Psoas muscle (tissue), 8 donors: Measurements from ENCODE around the gene VTA1. TPM values are rescaled to one million over a fixed set of nuclear protein-coding genes. Genes with fewer than 3 reads are reported as not detected.
"Not testable (repeated sequence)": the region's sequence is repeated elsewhere in the genome, so short reads cannot be mapped to it uniquely, and the experiment has no call there.

Experiments
- ATAC-seq, 4 donors: fragments of 200-7000 bp; cut with Tn5 transposase; one replicate each; pipeline ENCODE4 v1.9.1; 2020; ENCODE audit warnings: moderate library complexity in 3 of 4, mild to moderate bottlenecking in 2 of 4
- DNase-seq, 2 donors: peaks; one replicate each; pipeline ENCODE4 v3.0.0-alpha.2; 2020
- H3K27ac ChIP-seq: fragments of 200-600 bp; one replicate; pipeline ENCODE4 v1.8.0; 2022
- H3K27me3 ChIP-seq, 3 donors: fragments of 200-600 bp in 1 of 3; one replicate each; pipeline versions ENCODE4 v1.6.1 to v1.8.0; 2013 to 2022; ENCODE audit warnings: low read length in 2 of 3, mild to moderate bottlenecking in 2 of 3, moderate library complexity in 1 of 3; ENCODE audit not compliant: insufficient read depth in 3 of 3
- H3K36me3 ChIP-seq, 2 donors: fragments of 200-600 bp in 1 of 2; one replicate each; pipeline versions ENCODE4 v1.6.1 to v1.8.0; 2013 to 2022; ENCODE audit warnings: low read depth in 1 of 2, mild to moderate bottlenecking in 1 of 2, moderate library complexity in 1 of 2; ENCODE audit not compliant: insufficient read depth in 1 of 2
- H3K4me1 ChIP-seq: fragments of 200-600 bp; one replicate; pipeline ENCODE4 v1.8.0; 2022
- H3K4me3 ChIP-seq: fragments of 200-600 bp; one replicate; pipeline ENCODE4 v1.8.0; 2022; ENCODE audit warnings: mild to moderate bottlenecking
- H3K9me3 ChIP-seq: fragments of 200-600 bp; one replicate; pipeline ENCODE4 v1.8.0; 2022
- WGBS, 3 donors: extraction: QIAGEN DNeasy Blood & Tissue Kit; methylation state at CpG; one replicate each; pipeline versions ENCODE4 v1.1.6 to v1.1.7; 2013; 5-methylcytosine and 5-hydroxymethylcytosine counted together
- intact Hi-C, 2 donors: fragments of 100-400 bp; cut with DNase I; formaldehyde crosslinking; loops; one replicate each; pipeline versions ENCODE4 v1.11.0 to v1.14.2; 2022
- polyA plus RNA-seq, 3 donors: library from polyadenylated mRNA; stranded (reverse); fragments of 200-250 nt; gene quantifications; one replicate each; pipeline ENCODE4 v1.2.3, GENCODE V29; 2013
- total RNA-seq, 4 donors: library from RNA; stranded (reverse); fragmentation: NEBNext Ultra II Directional in 2 of 4; extraction: Animal tissue kit (Norgen Biotek cat#: 25700) in 2 of 4; gene quantifications; one replicate each; pipeline versions ENCODE4 v1.2.1 to v1.2.4, GENCODE V29; 2021 to 2023
- TF ChIP-seq, protein P1 (sequence below): fragments of 200-600 bp; IDR thresholded peaks from one replicate; pipeline ENCODE4 v1.8.0; 2022; ENCODE audit warnings: antibody characterized with exemption
- donor health status: healthy with polysubstance abuse.
- donor health status: DM: no; HTN: no; CAD: no; lungs with moderate emphysema.
- donor health status: Bipolar disorder and iron deficiency.
- donor health status: healthy.
- donor health status: DM: yes; HTN: yes; CAD: no.
- donor health status: DM: no; HTN: no; CAD: no.
- donor health status: DM: no; HTN: no; CAD: no.
- donor health status: DM: yes; HTN: yes; CAD: no.

Gene VTA1
- total and polyA plus RNA-seq, 7 donors = 46.9 to 101 (median 57.9) TPM

DNA sequence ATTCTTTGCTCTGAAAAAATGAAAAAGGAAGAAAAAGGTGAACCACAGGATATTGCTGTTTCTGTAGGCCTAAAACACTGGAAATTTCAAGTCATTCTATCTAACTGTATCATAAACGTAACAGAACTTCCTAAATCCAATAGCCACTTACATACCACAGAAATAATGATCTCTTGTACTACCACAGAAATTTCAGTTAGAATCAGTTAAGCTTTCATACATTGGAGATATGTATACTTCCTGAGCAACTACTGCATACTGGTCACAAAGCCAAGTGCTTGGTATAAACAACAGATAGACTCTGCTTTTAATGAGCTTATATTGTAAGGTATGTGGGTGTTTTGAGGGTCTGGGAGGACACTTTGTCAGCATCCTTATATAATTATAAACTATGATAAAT lies 38.6 kb downstream of the VTA1 start:
- Histone ChIP-seq H3K27ac (no peak overlapping the region), H3K27me3 (no peaks in the 10 kb centered on the region), H3K9me3 (no peaks in the 10 kb centered on the region), H3K4me1 (peaks cover 14% of the 10 kb centered on the region), H3K4me3 (no peak overlapping the region), H3K36me3 (peaks cover 0 to 16% of the 10 kb centered on the region in 2 donors)
- intact Hi-C loops = loop anchor here in 1 of 2 donors (5.0 kb wide), 1 partner anchor 38 kb away; the partner anchor contains the start of genes NMBR and VTA1
- 87 to 97% (median 96%) methylated on average over 1 of the region's 1 CpG for WGBS, 3 donors
- DNase-seq (no peak), ATAC-seq (no peak)
- TF ChIP-seq, protein P1, sequence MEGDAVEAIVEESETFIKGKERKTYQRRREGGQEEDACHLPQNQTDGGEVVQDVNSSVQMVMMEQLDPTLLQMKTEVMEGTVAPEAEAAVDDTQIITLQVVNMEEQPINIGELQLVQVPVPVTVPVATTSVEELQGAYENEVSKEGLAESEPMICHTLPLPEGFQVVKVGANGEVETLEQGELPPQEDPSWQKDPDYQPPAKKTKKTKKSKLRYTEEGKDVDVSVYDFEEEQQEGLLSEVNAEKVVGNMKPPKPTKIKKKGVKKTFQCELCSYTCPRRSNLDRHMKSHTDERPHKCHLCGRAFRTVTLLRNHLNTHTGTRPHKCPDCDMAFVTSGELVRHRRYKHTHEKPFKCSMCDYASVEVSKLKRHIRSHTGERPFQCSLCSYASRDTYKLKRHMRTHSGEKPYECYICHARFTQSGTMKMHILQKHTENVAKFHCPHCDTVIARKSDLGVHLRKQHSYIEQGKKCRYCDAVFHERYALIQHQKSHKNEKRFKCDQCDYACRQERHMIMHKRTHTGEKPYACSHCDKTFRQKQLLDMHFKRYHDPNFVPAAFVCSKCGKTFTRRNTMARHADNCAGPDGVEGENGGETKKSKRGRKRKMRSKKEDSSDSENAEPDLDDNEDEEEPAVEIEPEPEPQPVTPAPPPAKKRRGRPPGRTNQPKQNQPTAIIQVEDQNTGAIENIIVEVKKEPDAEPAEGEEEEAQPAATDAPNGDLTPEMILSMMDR = no peak

DNA sequence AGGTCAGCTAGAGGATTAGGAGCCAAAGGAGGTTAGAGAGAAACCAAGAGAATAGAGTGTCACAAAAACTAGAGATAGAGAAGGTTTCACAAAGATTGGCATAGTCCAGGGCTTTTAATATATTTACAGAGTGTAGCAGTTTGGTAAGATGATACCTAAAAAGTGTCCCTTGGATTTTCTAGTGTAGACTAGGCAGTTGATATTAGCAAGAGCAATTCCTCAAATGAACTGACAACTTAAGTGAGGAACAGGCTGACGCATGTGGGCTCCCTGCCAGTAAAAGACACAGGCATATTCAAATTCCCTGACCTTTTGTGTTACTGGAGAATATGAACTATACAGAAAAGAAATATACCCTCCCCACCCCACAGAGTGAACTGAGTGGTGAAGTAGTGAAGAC lies 40.1 kb downstream of the VTA1 start:
- Histone ChIP-seq H3K9me3 (no peaks in the 10 kb centered on the region), H3K4me3 (no peak overlapping the region), H3K27ac (no peak overlapping the region), H3K27me3 (no peaks in the 10 kb centered on the region), H3K4me1 (peaks cover 14% of the 10 kb centered on the region), H3K36me3 (peaks cover 0 to 16% of the 10 kb centered on the region in 2 donors)
- DNase-seq = peak; percentile 27 to 55
- intact Hi-C loops = loop anchor here in 1 of 2 donors (5.0 kb wide), 1 partner anchor 40 kb away; the partner anchor contains the start of genes NMBR and VTA1
- TF ChIP-seq, protein P1 = no peak
- peak; percentile 25 to 89 (median 66) for ATAC-seq
- WGBS, 3 donors = 15 to 33% (median 21%) methylated on average over 1 of the region's 1 CpG

DNA sequence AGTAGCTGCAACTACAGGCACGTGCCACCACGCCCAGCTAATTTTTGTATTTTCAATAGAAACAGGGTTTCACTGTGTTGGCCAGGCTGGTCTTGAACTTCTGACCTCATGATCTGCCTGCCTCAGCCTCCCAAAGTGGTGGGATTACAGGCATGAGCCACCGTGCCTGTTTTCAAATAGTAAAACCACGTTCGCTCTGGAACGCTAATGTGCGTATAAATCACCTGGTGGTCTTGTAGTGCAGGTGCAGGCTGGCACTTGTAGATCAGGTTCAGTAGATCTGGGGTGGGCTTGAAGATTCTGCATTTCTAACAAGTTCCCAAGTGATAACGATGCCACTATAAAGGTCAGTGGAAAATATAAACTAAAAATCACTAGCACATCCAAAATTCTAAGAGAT lies 41.3 kb downstream of the VTA1 start:
- WGBS, 3 donors = 92 to 96% (median 94%) methylated on average over 8 of the region's 8 CpGs
- intact Hi-C loops = loop anchor here in 1 of 2 donors (5.0 kb wide), 1 partner anchor 41 kb away; the partner anchor contains the start of genes NMBR and VTA1
- not testable (repeated sequence) for DNase-seq

DNA sequence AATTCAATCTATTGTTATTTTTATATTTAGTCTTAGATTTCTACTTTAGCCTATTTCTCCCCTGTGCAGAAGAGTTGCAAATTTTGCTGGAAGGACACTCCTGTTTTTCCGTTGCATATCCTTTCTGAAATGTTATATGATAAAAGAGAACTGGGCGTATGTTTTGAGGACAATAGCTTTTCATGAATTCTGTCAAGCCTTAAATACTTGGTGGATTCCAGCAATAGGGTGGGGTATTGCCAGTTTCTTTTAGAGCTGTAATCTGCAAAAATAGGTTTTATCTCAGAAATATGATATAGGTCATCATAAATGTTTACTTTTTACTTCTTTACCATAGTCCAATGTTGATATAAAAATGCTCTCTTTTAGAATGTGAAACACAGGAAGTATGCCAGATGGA lies 42.0 kb downstream of the VTA1 start:
- TF ChIP-seq, protein P1 = no peak
- DNase-seq (no peak), ATAC-seq (no peak)
- H3K27ac ChIP-seq = no peak overlapping the region
- peaks cover 0 to 16% of the 10 kb centered on the region in 2 donors for H3K36me3 ChIP-seq
- H3K4me3 ChIP-seq = no peak overlapping the region
- intact Hi-C loops = loop anchor here in 1 of 2 donors (5.0 kb wide), 1 partner anchor 42 kb away; the partner anchor contains the start of genes NMBR and VTA1
- H3K27me3 ChIP-seq = no peaks in the 10 kb centered on the region
- peaks cover 14% of the 10 kb centered on the region for H3K4me1 ChIP-seq
- 68 to 99% (median 94%) methylated on average over 2 of the region's 2 CpGs for WGBS, 3 donors
- H3K9me3 ChIP-seq = no peaks in the 10 kb centered on the region

More for the DNA sequence above, 41.3 kb downstream of the VTA1 start:
- ATAC-seq, H3K27ac ChIP-seq, H3K4me3 ChIP-seq, H3K9me3 ChIP-seq, H3K27me3 ChIP-seq: not testable (repeated sequence)
- peaks cover 0 to 16% of the 10 kb centered on the region in 2 donors for H3K36me3 ChIP-seq
- H3K4me1 ChIP-seq = peaks cover 14% of the 10 kb centered on the region

DNA sequence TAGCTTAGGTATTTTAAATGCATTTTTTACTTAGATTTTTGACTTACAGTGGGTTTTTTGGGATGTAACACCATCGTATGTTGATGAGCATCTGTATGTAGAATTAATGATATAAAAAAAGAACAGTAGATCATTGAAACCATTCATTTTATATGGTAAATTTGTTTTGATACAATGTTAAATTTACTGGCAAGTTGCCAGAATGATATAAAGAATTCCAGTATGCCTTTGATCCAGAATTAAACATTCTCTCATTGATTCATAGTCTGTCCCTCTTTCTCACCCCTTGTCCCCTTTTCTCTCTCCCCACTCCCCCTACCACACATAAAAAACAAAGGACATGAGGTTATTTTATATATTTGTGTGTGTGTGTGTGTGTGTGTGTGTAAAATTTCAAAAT lies 45.3 kb downstream of the VTA1 start:
- peaks cover 0 to 16% of the 10 kb centered on the region in 2 donors for H3K36me3 ChIP-seq
- no peak overlapping the region for H3K27ac ChIP-seq
- ATAC-seq (no peak), DNase-seq (no peak)
- no peaks in the 10 kb centered on the region for H3K9me3 ChIP-seq
- WGBS, 3 donors = 92 to 96% (median 93%) methylated on average over 1 of the region's 1 CpG
- peaks cover 4% of the 10 kb centered on the region for H3K4me1 ChIP-seq
- H3K4me3 ChIP-seq = no peak overlapping the region
- intact Hi-C loops = no loop called here
- TF ChIP-seq, protein P1 = no peak
- no peaks in the 10 kb centered on the region for H3K27me3 ChIP-seq
